Natural killer cell (primary cell): ENCODE data around the gene TMEM30B. TPM values are rescaled to one million over a fixed set of nuclear protein-coding genes. Genes with fewer than 3 reads are reported as not detected.

Experiments used
- ATAC-seq, 3 donors: fragments of 150-1000 bp in 2 of 3; fragments of 200-7000 bp in 1 of 3; cut with Tn5 transposase; 1 replicate in 1 of 3; 2 replicates in 2 of 3; pipeline ENCODE4 v1.10.0; 2021; ENCODE audit warnings: mild to moderate bottlenecking in 2 of 3, moderate library complexity in 2 of 3
- DNase-seq, 2 donors: peaks; one replicate each; pipeline versions ENCODE4 v3.0.0 to v3.0.0-alpha.2; 2013 to 2021; ENCODE audit warnings: mixed read lengths in 1 of 2
- H3K27ac ChIP-seq: one replicate; pipeline ENCODE4 v1.5.1; 2013; ENCODE audit warnings: mild to moderate bottlenecking, low read length
- H3K27me3 ChIP-seq: one replicate; pipeline ENCODE4 v1.6.1; 2013; ENCODE audit warnings: low read length; ENCODE audit not compliant: control insufficient read depth, insufficient read depth
- H3K36me3 ChIP-seq: one replicate; pipeline ENCODE4 v1.6.1; 2013; ENCODE audit warnings: low read length; ENCODE audit not compliant: control insufficient read depth, insufficient read depth
- H3K4me1 ChIP-seq: one replicate; pipeline ENCODE4 v1.6.1; 2013; ENCODE audit warnings: low read length; ENCODE audit not compliant: control insufficient read depth, insufficient read depth
- H3K4me3 ChIP-seq: one replicate; pipeline ENCODE4 v1.5.1; 2013; ENCODE audit warnings: low read length
- H3K9me3 ChIP-seq: one replicate; pipeline ENCODE4 v1.6.1; 2013; ENCODE audit warnings: low read length; ENCODE audit not compliant: control insufficient read depth, insufficient read depth
- H3K27ac Mint-ChIP-seq, 2 donors: one replicate each; pipeline ENCODE4 v1.8.0; 2022; ENCODE audit warnings: mild to moderate bottlenecking in 2 of 2, mixed read lengths in 2 of 2, moderate library complexity in 1 of 2
- H3K27me3 Mint-ChIP-seq, 2 donors: one replicate each; pipeline ENCODE4 v1.8.0; 2022; ENCODE audit warnings: low read depth in 2 of 2, mixed read lengths in 2 of 2
- H3K36me3 Mint-ChIP-seq: one replicate; pipeline ENCODE4 v1.8.0; 2022; ENCODE audit warnings: mixed read lengths
- H3K4me1 Mint-ChIP-seq, 2 donors: one replicate each; pipeline ENCODE4 v1.8.0; 2022; ENCODE audit warnings: mixed read lengths in 2 of 2
- H3K4me3 Mint-ChIP-seq: one replicate; pipeline ENCODE4 v1.8.0; 2022; ENCODE audit warnings: mild to moderate bottlenecking, moderate library complexity, mixed read lengths
- H3K9me3 Mint-ChIP-seq, 2 donors: one replicate each; pipeline ENCODE4 v1.8.0; 2022; ENCODE audit warnings: mixed read lengths in 2 of 2
- CTCF ChIP-seq: fragments of 200-600 bp; IDR thresholded peaks from one replicate; pipeline ENCODE4 v1.8.0; 2022; ENCODE audit warnings: antibody characterized with exemption
- WGBS: methylation state at CpG from one replicate; pipeline ENCODE4 v1.1.7; 2013; ENCODE audit warnings: missing lambda C conversion rate; ENCODE audit not compliant: insufficient coverage; 5-methylcytosine and 5-hydroxymethylcytosine counted together
- intact Hi-C: fragments of 100-400 bp; cut with micrococcal nuclease; formaldehyde crosslinking; loops from one replicate; pipeline ENCODE4 v1.14.2; 2022
- total RNA-seq, 4 donors: library from RNA; stranded (reverse); fragments of 120-200 nt in 1 of 4; gene quantifications; one replicate each; pipeline versions ENCODE4 v1.2.3 to v1.2.4, GENCODE V29; 2013 to 2022

TMEM30B gene
- total RNA-seq, 3 donors from 2014 or later (not counting 1 experiment from before 2014, with no cell fraction given), result 1.0 to 1.4 (median 1.3) TPM

DNA sequence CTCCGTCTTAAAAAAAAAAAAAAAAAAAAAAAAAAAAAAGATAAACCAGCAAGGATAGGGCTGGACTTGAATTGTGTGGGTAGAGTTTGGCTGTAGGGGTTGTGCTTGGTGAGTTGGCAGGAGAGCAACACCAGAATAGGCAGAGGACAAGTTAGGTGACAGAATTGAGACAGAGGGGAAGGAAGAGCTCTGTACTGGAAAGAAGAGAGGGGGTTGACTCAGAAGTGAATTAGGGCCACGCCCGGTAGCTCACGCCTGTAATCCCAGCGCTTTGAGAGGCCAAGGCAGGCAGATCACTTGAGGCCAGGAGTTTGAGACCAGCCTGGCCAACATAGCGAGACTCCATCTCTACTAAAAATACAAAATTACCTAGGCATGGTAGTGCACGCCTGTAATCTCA, 6.1 kb upstream of the TMEM30B start:
- Histone ChIP-seq H3K4me3 (no peak overlapping the region), H3K9me3 (no peaks in the 10 kb centered on the region), H3K36me3 (no peaks in the 10 kb centered on the region), H3K27me3 (no peaks in the 10 kb centered on the region), H3K4me1 (no peaks in the 10 kb centered on the region), H3K27ac (no peak overlapping the region)
- Mint-ChIP-seq H3K36me3 (no peaks in the 10 kb centered on the region), H3K9me3 (no peaks in the 10 kb centered on the region), H3K27ac (no peak overlapping the region), H3K4me1 (peaks cover 13 to 23% of the 10 kb centered on the region in 2 donors), H3K4me3 (no peak overlapping the region), H3K27me3 (peaks cover 0 to 7% of the 10 kb centered on the region in 2 donors)
- no peak for TF ChIP-seq CTCF
- DNase-seq (no peak), ATAC-seq (no peak)
- 96% methylated on average over 6 of the region's 7 CpGs for WGBS
- intact Hi-C loops, result no loop called here

GRCh38 chr14:61285364-61285763, 4.2 kb upstream of the TMEM30B start:
- peaks cover 0 to 9% of the 10 kb centered on the region in 2 donors for H3K27me3 Mint-ChIP-seq
- Histone ChIP-seq H3K9me3 (no peaks in the 10 kb centered on the region), H3K27ac (no peak overlapping the region), H3K36me3 (no peaks in the 10 kb centered on the region), H3K4me1 (peaks cover 6% of the 10 kb centered on the region), H3K27me3 (no peaks in the 10 kb centered on the region), H3K4me3 (no peak overlapping the region)
- intact Hi-C loops, result no loop called here
- no peaks in the 10 kb centered on the region for H3K36me3 Mint-ChIP-seq
- H3K27ac Mint-ChIP-seq, result no peak overlapping the region
- DNase-seq, result no peak
- no peak for ATAC-seq
- H3K4me3 Mint-ChIP-seq, result no peak overlapping the region
- TF ChIP-seq CTCF, result no peak
- WGBS, result 100% methylated on average over 2 of the region's 4 CpGs
- peaks cover 23 to 26% of the 10 kb centered on the region in 2 donors for H3K4me1 Mint-ChIP-seq
- no peaks in the 10 kb centered on the region for H3K9me3 Mint-ChIP-seq

DNA sequence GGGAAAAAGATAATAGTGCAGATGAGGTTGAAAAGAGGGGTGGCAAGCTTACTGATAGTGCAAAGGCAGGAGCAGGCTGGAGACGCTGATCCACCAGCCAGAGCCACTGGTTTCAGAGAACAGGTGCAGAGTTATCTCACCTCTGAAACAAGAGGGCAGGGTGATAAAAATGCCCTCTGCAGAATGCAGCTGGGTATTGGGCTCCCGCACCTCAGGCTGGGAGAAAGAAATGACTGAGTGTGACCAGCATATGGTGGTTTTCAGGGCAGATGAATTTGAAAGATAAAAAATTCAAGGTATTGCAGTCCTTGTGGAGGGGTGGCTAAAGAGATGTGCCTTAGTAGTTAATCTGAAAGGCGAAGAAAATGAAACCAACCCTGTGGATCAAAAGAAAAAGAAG, 2.9 kb upstream of the TMEM30B start:
- Histone ChIP-seq H3K36me3 (no peaks in the 10 kb centered on the region), H3K4me1 (peaks cover 16% of the 10 kb centered on the region), H3K4me3 (no peak overlapping the region), H3K9me3 (no peaks in the 10 kb centered on the region), H3K27ac (no peak overlapping the region), H3K27me3 (no peaks in the 10 kb centered on the region)
- no peaks in the 10 kb centered on the region for H3K9me3 Mint-ChIP-seq
- H3K27me3 Mint-ChIP-seq, result peaks cover 0 to 17% of the 10 kb centered on the region in 2 donors
- no peak for ATAC-seq
- no peak for TF ChIP-seq CTCF
- H3K4me1 Mint-ChIP-seq, result peaks cover 31 to 34% of the 10 kb centered on the region in 2 donors
- intact Hi-C loops, result no loop called here
- no peak overlapping the region for H3K4me3 Mint-ChIP-seq
- DNase-seq, result no peak
- WGBS, result 52% methylated on average over 3 of the region's 3 CpGs
- no peak overlapping the region for H3K27ac Mint-ChIP-seq
- H3K36me3 Mint-ChIP-seq, result no peaks in the 10 kb centered on the region

DNA sequence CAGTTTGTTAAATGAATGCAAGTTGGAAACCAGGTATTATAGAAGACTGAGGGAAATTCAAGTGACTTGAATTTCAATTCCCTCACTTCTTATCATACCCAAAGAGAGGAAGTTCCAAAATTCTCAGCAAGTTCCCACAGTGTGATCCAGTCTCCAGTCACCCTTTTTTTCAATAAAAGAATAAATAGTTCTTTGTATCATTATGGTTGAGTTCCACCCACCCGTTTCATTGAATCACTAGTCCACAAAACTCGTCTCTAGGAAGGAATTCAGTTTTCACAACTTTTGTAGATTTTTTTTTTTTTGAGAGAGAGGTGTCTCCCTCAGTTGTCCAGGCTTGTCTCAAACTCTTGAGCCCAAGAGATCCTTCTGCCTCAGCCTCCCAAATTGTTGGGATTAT, 1.6 kb upstream of the TMEM30B start:
- Mint-ChIP-seq H3K9me3 (no peaks in the 10 kb centered on the region), H3K4me1 (peaks cover 25 to 27% of the 10 kb centered on the region in 2 donors), H3K27me3 (peaks cover 2 to 20% of the 10 kb centered on the region in 2 donors), H3K27ac (no peak overlapping the region), H3K4me3 (no peak overlapping the region), H3K36me3 (no peaks in the 10 kb centered on the region)
- Histone ChIP-seq H3K4me3 (no peak overlapping the region), H3K4me1 (peaks cover 16% of the 10 kb centered on the region), H3K27ac (no peak overlapping the region), H3K27me3 (no peaks in the 10 kb centered on the region), H3K36me3 (no peaks in the 10 kb centered on the region), H3K9me3 (no peaks in the 10 kb centered on the region)
- DNase-seq (no peak), ATAC-seq (no peak)
- intact Hi-C loops, result no loop called here
- no peak for TF ChIP-seq CTCF
- 79% methylated on average over 2 of the region's 2 CpGs for WGBS
